AG04450 (cell line): Measurements from ENCODE around the gene THUMPD1. TPM values are rescaled to one million over a fixed set of nuclear protein-coding genes. Genes with fewer than 3 reads are reported as not detected.
"Not testable (repeated sequence)": the region's sequence is repeated elsewhere in the genome, so short reads cannot be mapped to it uniquely, and the experiment has no call there.

ENCODE experiments used
- CTCF ChIA-PET: fragments of 300-600, 350-600 bp; formaldehyde crosslinking; extraction: SDS; loops from one replicate; lab custom pipeline; 2022; ENCODE audit warnings: antibody characterized with exemption, inconsistent platforms; lab: Charles Lee
- POLR2A ChIA-PET: fragments of 350-600 bp; formaldehyde crosslinking; extraction: SDS; loops from one replicate; lab custom pipeline; 2021; ENCODE audit warnings: antibody characterized with exemption, inconsistent platforms; lab: Yijun Ruan, JAX
- DNase-seq: peaks from one replicate; pipeline ENCODE4 v3.0.0-alpha.2; 2011; ENCODE audit warnings: low read depth, low spot score
- H3K27ac ChIP-seq: one replicate; pipeline ENCODE4 v1.5.1; 2012; ENCODE audit warnings: low read depth, low read length, control low read depth
- H3K27me3 ChIP-seq: one replicate; pipeline ENCODE4 v1.6.0; 2012; ENCODE audit warnings: low read length; ENCODE audit not compliant: control insufficient read depth, insufficient read depth
- H3K4me3 ChIP-seq: 2 replicates; pipeline ENCODE4 v1.5.1; 2011; ENCODE audit warnings: mild to moderate bottlenecking, low read depth, low read length, control low read depth
- H3K9me3 ChIP-seq: 2 replicates; pipeline ENCODE4 v1.5.1; 2012; ENCODE audit warnings: low read length; ENCODE audit not compliant: control insufficient read depth, insufficient read depth
- CTCF ChIP-seq: IDR thresholded peaks from 2 replicates; pipeline ENCODE4 v1.5.1; 2011; ENCODE audit warnings: low read depth, low read length, control low read depth, inconsistent platforms
- polyA plus RNA-seq: library from polyadenylated mRNA; depleted of rRNA; stranded (reverse); fragments of >200 nt; gene quantifications from 2 replicates; pipeline ENCODE4 v1.2.3, GENCODE V29; 2011

Gene THUMPD1
- polyA plus RNA-seq, 1 experiment, result 26.8 TPM

GRCh38 chr16:20766294-20766693 lies 24.7 kb upstream of the THUMPD1 start:
- ChIA-PET POLR2A (no interaction called here), CTCF (interaction anchor here (3.9 kb wide), 1 partner anchor 8 kb away, joined by 19 read pairs; no protein-coding TSS in a partner anchor)
- Histone ChIP-seq H3K9me3 (no peaks in the 10 kb centered on the region), H3K27ac (no peak overlapping the region), H3K4me3 (no peak overlapping the region), H3K27me3 (peaks cover 3% of the 10 kb centered on the region)
- DNase-seq, result no peak
- no peak for TF ChIP-seq CTCF

- Histone ChIP-seq H3K9me3 (no peaks in the 10 kb centered on the region), H3K4me3 (no peak overlapping the region), H3K27ac (no peak overlapping the region), H3K27me3 (peaks cover 3% of the 10 kb centered on the region)
- POLR2A ChIA-PET, result no interaction called here
- no peak for TF ChIP-seq CTCF
- no peak for DNase-seq
- CTCF ChIA-PET, result interaction anchor here (3.9 kb wide), 1 partner anchor 8 kb away, joined by 19 read pairs; no protein-coding TSS in a partner anchor
Measured at GRCh38 chr16:20765732-20766131, 24.1 kb upstream of the THUMPD1 start.

- POLR2A ChIA-PET, H3K9me3 ChIP-seq, H3K4me3 ChIP-seq, H3K27ac ChIP-seq, H3K27me3 ChIP-seq, DNase-seq: not testable (repeated sequence)
- CTCF ChIA-PET, result interaction anchor here (3.9 kb wide), 1 partner anchor 10 kb away, joined by 19 read pairs; no protein-coding TSS in a partner anchor
Measured at GRCh38 chr16:20764448-20764847, 22.8 kb upstream of the THUMPD1 start.

- DNase-seq, result peak; percentile 59
- no peaks in the 10 kb centered on the region for H3K9me3 ChIP-seq
- peak within 1 kb of the TSS; percentile 63 for H3K4me3 ChIP-seq
- ChIA-PET POLR2A (no interaction called here), CTCF (interaction anchor here (1.0 to 3.9 kb wide), 2 partner anchors 10 to 25 kb away, joined by 3 to 19 read pairs; no protein-coding TSS in a partner anchor)
- H3K27ac ChIP-seq, result no peak within 1 kb of the TSS
- no peaks in the 10 kb centered on the region for H3K27me3 ChIP-seq
- no peak for TF ChIP-seq CTCF
Measured at GRCh38 chr16:20763461-20764232, 22.0 kb upstream of the THUMPD1 start, which contains the start of gene ACSM3. Gene ACSM3 (plus strand): TSS chr16:20764014. CDS start chr16:20770035, 6,021 bp downstream.

GRCh38 chr16:20762404-20763123 lies 20.9 kb upstream of the THUMPD1 start:
- POLR2A ChIA-PET, result no interaction called here
- no peak for TF ChIP-seq CTCF
- no peak for DNase-seq
- H3K4me3 ChIP-seq, result no peak overlapping the region
- no peaks in the 10 kb centered on the region for H3K27me3 ChIP-seq
- no peak overlapping the region for H3K27ac ChIP-seq
- CTCF ChIA-PET, result interaction anchor here (3.9 kb wide), 1 partner anchor 11 kb away, joined by 19 read pairs; no protein-coding TSS in a partner anchor
- H3K9me3 ChIP-seq, result no peaks in the 10 kb centered on the region
